Spleen (tissue), 11 donors: ENCODE data around the gene ZBTB7B. TPM values are rescaled to one million over a fixed set of nuclear protein-coding genes. Genes with fewer than 3 reads are reported as not detected.

Experiments used
- DNase-seq: peaks from one replicate; pipeline ENCODE4 v3.0.0-alpha.2; 2020
- H3K27ac ChIP-seq, 8 donors: fragments of 200-600 bp; sonication (generic) in 7 of 8; 1 replicate in 4 of 8; 2 replicates in 4 of 8; pipeline versions ENCODE4 v1.5.0 to v1.8.0; 2016 to 2021; ENCODE audit warnings: inconsistent platforms in 4 of 8, mild to moderate bottlenecking in 4 of 8, moderate library complexity in 1 of 8
- H3K27me3 ChIP-seq, 7 donors: fragments of 200-600 bp; sonication (generic) in 6 of 7; replicated peaks in 1 of 7; 1 replicate in 4 of 7; 2 replicates in 3 of 7; pipeline versions ENCODE4 v1.5.0 to v1.8.0; 2016 to 2021; ENCODE audit warnings: inconsistent platforms in 3 of 7, mild to moderate bottlenecking in 1 of 7
- H3K36me3 ChIP-seq, 6 donors: fragments of 200-600 bp; sonication (generic) in 5 of 6; 1 replicate in 4 of 6; 2 replicates in 2 of 6; pipeline versions ENCODE4 v1.5.0 to v1.8.0; 2016 to 2021; ENCODE audit warnings: inconsistent platforms in 2 of 6
- H3K4me1 ChIP-seq, 6 donors: fragments of 200-600 bp; sonication (generic) in 5 of 6; 1 replicate in 3 of 6; 2 replicates in 3 of 6; pipeline versions ENCODE4 v1.5.0 to v1.8.0; 2016 to 2021; ENCODE audit warnings: inconsistent platforms in 3 of 6
- H3K4me3 ChIP-seq, 8 donors: fragments of 200-600 bp; sonication (generic) in 7 of 8; 1 replicate in 4 of 8; 2 replicates in 4 of 8; pipeline versions ENCODE4 v1.5.0 to v1.8.0; 2016 to 2021; ENCODE audit warnings: inconsistent platforms in 4 of 8, mild to moderate bottlenecking in 4 of 8, moderate library complexity in 2 of 8
- H3K9me3 ChIP-seq, 8 donors: fragments of 200-600 bp; sonication (generic) in 7 of 8; 1 replicate in 4 of 8; 2 replicates in 4 of 8; pipeline versions ENCODE4 v1.5.0 to v1.8.0; 2016 to 2021; ENCODE audit warnings: inconsistent platforms in 4 of 8
- CTCF ChIP-seq, 11 experiments: fragments of 200-600 bp in 7 of 11; fragments of 450-650 bp in 4 of 11; sonication (generic) in 4 of 11; IDR thresholded peaks in 8 of 11; conservative IDR thresholded peaks in 3 of 11; 1 replicate in 7 of 11; 2 replicates in 4 of 11; pipeline versions ENCODE4 v1.4.0 to v1.8.0; 2016 to 2021; ENCODE audit warnings: antibody characterized with exemption in 11 of 11, inconsistent platforms in 4 of 11, mild to moderate bottlenecking in 1 of 11
- POLR2A ChIP-seq, 3 donors: fragments of 450-650 bp; IDR thresholded peaks; one replicate each; pipeline ENCODE4 v1.5.1; 2017; ENCODE audit warnings: antibody characterized with exemption in 3 of 3, mild to moderate bottlenecking in 1 of 3
- POLR2AphosphoS5 ChIP-seq, 3 donors: sonication (generic); formaldehyde crosslinking; IDR thresholded peaks; one replicate each; pipeline ENCODE4 v1.5.1; 2017; ENCODE audit warnings: antibody characterized with exemption in 3 of 3
- WGBS, 5 donors: extraction: QIAGEN DNeasy Blood & Tissue Kit in 3 of 5; methylation state at CpG; one replicate each; pipeline versions ENCODE4 v1.1.5 to v1.1.7; 2013 to 2018; 5-methylcytosine and 5-hydroxymethylcytosine counted together
- intact Hi-C: fragments of 100-400 bp; cut with DNase I; formaldehyde crosslinking; loops from one replicate; pipeline ENCODE4 v1.15.0; 2023; ENCODE audit warnings: low total_unique reads
- polyA plus RNA-seq, 3 donors: library from polyadenylated mRNA; stranded (reverse); fragments of 200-250 nt; gene quantifications; one replicate each; pipeline ENCODE4 v1.2.1, GENCODE V29; 2013
- total RNA-seq, 7 donors: library from RNA; depleted of rRNA in 3 of 7; stranded (reverse); fragments of >200 nt in 3 of 7; fragmentation: NEBNext Ultra II Directional in 4 of 7; extraction: Animal tissue kit (Norgen Biotek cat#: 25700) in 4 of 7; gene quantifications; one replicate each; pipeline versions ENCODE4 v1.1.0 to v1.2.1, GENCODE V29; 2016 to 2021
- donor health status: healthy with polysubstance abuse.
- donor health status: DM: no; HTN: no; CAD: no; lungs with moderate emphysema.
- donor health status: DM: no; HTN: no; CAD: no.
- donor health status: Bipolar disorder and iron deficiency.
- donor health status: healthy.
- donor health status: DM: no; HTN: no; CAD: no.
- donor health status: DM: yes; HTN: yes; CAD: no.

The ZBTB7B gene
- total and polyA plus RNA-seq, 10 donors: 11.1 to 88.9 (median 57.5) TPM

GRCh38 chr1:155062151-155062686 is 59.6 kb downstream of the ZBTB7B start:
- Histone ChIP-seq H3K27ac (peak overlapping the region in 2 of 8 donors; percentile 1 to 90), H3K4me1 (peaks cover 29 to 54% (median 41%) of the 10 kb centered on the region in 6 donors), H3K36me3 (peaks cover 0 to 61% (median 29%) of the 10 kb centered on the region in 6 donors), H3K4me3 (peak overlapping the region in 4 of 8 donors; percentile 65 to 90 (median 78)), H3K9me3 (no peaks in the 10 kb centered on the region), H3K27me3 (no peaks in the 10 kb centered on the region)
- intact Hi-C loops: loop anchor here (10.0 kb wide), 1 partner anchor 57 kb away; the partner anchor contains the start of gene ZBTB7B
- TF ChIP-seq CTCF (IDR thresholded peaks at IDR 0.05 in 8 of 11, conservative IDR thresholded peaks at IDR 0.05 in 3 of 11) (no peak), POLR2A (IDR thresholded peaks at IDR 0.05) (no peak)
- 59 to 87% (median 65%) methylated on average over 15 to 29 of the region's 29 CpGs for WGBS, 5 donors
- peak; percentile 84 for DNase-seq

GRCh38 chr1:155062702-155063411 is 60.3 kb downstream of the ZBTB7B start:
- TF ChIP-seq POLR2A (IDR thresholded peaks at IDR 0.05) (no peak), POLR2AphosphoS5 (IDR thresholded peaks at IDR 0.05) (peak; percentile 21 to 45 (median 35)), CTCF (IDR thresholded peaks at IDR 0.05 in 8 of 11, conservative IDR thresholded peaks at IDR 0.05 in 3 of 11) (peak; percentile 56 to 80 (median 72))
- peaks cover 0 to 61% (median 22%) of the 10 kb centered on the region in 6 donors for H3K36me3 ChIP-seq
- peaks cover 29 to 54% (median 41%) of the 10 kb centered on the region in 6 donors for H3K4me1 ChIP-seq
- H3K4me3 ChIP-seq: peak overlapping the region; percentile 56 to 91 (median 76)
- no peaks in the 10 kb centered on the region for H3K27me3 ChIP-seq
- WGBS, 5 donors: 10 to 20% (median 13%) methylated on average over 11 to 46 of the region's 46 CpGs
- intact Hi-C loops: loop anchor here (10.0 kb wide), 1 partner anchor 58 kb away; the partner anchor contains the start of gene ZBTB7B
- DNase-seq: peak; percentile 89
- no peaks in the 10 kb centered on the region for H3K9me3 ChIP-seq
- peak overlapping the region in 6 of 8 donors; percentile 7 to 93 (median 88) for H3K27ac ChIP-seq

- 0 to 1% (median 1%) methylated on average over 31 to 57 of the region's 57 CpGs for WGBS, 5 donors
- Histone ChIP-seq H3K36me3 (peaks cover 0 to 61% (median 14%) of the 10 kb centered on the region in 6 donors), H3K9me3 (no peaks in the 10 kb centered on the region), H3K4me1 (peaks cover 29 to 54% (median 41%) of the 10 kb centered on the region in 6 donors), H3K4me3 (peak within 1 kb of the TSS; percentile 56 to 91 (median 76)), H3K27ac (peak within 1 kb of the TSS; percentile 72 to 93 (median 86)), H3K27me3 (no peaks in the 10 kb centered on the region)
- TF ChIP-seq CTCF (IDR thresholded peaks at IDR 0.05 in 8 of 11, conservative IDR thresholded peaks at IDR 0.05 in 3 of 11) (peak in 1 of 11 experiments; percentile 19), POLR2A (IDR thresholded peaks at IDR 0.05) (no peak), POLR2AphosphoS5 (IDR thresholded peaks at IDR 0.05) (peak; percentile 82 to 87 (median 85))
- intact Hi-C loops: loop anchor here (10.0 kb wide), 1 partner anchor 59 kb away; the partner anchor contains the start of gene ZBTB7B
- peak; percentile 95 for DNase-seq
These were observed 61.0 kb downstream of the ZBTB7B start, which contains the start of gene EFNA4 for GRCh38 chr1:155063550-155064110. Gene EFNA4, plus strand, starts transcription at chr1:155063740. Its CDS starts 84 bp downstream, at chr1:155063824.
